ENCODE measurements around the gene HOXB2.

HOXB2 gene

GRCh38 chr17:48545022-48545375 is at the start of gene HOXB2:
Gene HOXB2, minus strand, starts transcription at chr17:48545109. Its CDS starts 198 bp downstream, at chr17:48544911.
- DNase-seq, result no peak

- DNase-seq, result no peak
These were observed 49.1 kb upstream of the HOXB2 start for GRCh38 chr17:48593840-48594537.

- no peak for DNase-seq
These were observed 48.4 kb upstream of the HOXB2 start, which contains the start of gene HOXB5 for GRCh38 chr17:48593126-48593829. Gene HOXB5, minus strand, starts transcription at chr17:48593779. Its CDS starts 97 bp downstream, at chr17:48593682.

- no peak for DNase-seq
These were observed 47.7 kb upstream of the HOXB2 start for GRCh38 chr17:48592577-48592976.

- DNase-seq, result no peak
These were observed 47.2 kb upstream of the HOXB2 start for GRCh38 chr17:48592057-48592514.

GRCh38 chr17:48591255-48592056 is 46.5 kb upstream of the HOXB2 start:
- no peak for DNase-seq

GRCh38 chr17:48590607-48591161 is 45.8 kb upstream of the HOXB2 start:
- DNase-seq, result no peak

GRCh38 chr17:48589831-48590606 is 45.1 kb upstream of the HOXB2 start, which contains the start of gene HOXB3:
Gene HOXB3, minus strand, starts transcription at chr17:48590241. Its CDS starts 37,767 bp downstream, at chr17:48552474.
- DNase-seq, result no peak

GRCh38 chr17:48589060-48589830 is 44.3 kb upstream of the HOXB2 start:
- DNase-seq, result no peak

GRCh38 chr17:48588528-48588927 is 43.6 kb upstream of the HOXB2 start:
- DNase-seq, result no peak

GRCh38 chr17:48588074-48588415 is 43.1 kb upstream of the HOXB2 start:
- no peak for DNase-seq

GRCh38 chr17:48587276-48588073 is 42.6 kb upstream of the HOXB2 start:
- no peak for DNase-seq

GRCh38 chr17:48586355-48587258 is 41.7 kb upstream of the HOXB2 start:
- no peak for DNase-seq

- DNase-seq, result no peak
These were observed 39.4 kb upstream of the HOXB2 start for GRCh38 chr17:48584223-48584741.

- DNase-seq, result no peak
These were observed 38.9 kb upstream of the HOXB2 start for GRCh38 chr17:48583708-48584222.

GRCh38 chr17:48582750-48583069 is 37.8 kb upstream of the HOXB2 start:
- no peak for DNase-seq

GRCh38 chr17:48579760-48580554 is 35.0 kb upstream of the HOXB2 start:
- DNase-seq, result no peak

- no peak for DNase-seq
These were observed 34.5 kb upstream of the HOXB2 start for GRCh38 chr17:48579471-48579759.

Measured in GOT3 (cell line).